ENCODE measurements around the gene CBFB. TPM values are rescaled to one million over a fixed set of nuclear protein-coding genes. Genes with fewer than 3 reads are reported as not detected.

The CBFB gene
- total and polyA plus RNA-seq, 2 of the 13 experiments (the other 11 are each of a cell fraction or from before 2014, with no cell fraction given) = 22.1 to 70.8 TPM

DNA sequence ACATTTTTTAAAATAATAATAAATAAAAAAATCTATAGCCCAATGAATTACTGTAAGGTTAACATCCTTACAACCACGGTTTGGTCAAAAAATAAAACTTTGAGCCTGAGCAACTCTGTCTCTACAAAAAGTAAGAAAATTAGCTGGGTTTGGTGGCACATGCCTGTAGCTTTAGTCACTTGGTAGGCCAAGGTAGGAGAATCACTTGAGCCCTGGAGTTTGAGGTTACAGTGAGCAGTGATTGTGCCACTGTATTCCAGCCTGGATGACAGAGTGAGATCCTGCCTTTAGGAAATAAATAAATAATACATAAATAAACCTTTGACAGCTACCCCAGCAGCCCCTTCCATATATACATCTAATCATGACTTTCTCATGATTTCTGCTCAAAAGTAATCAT is 53.9 kb downstream of the CBFB start:
- no peaks in the 10 kb centered on the region for H3K79me2 ChIP-seq (ENCODE audit: insufficient read depth, low read length)
- FAIRE-seq = no peak

More for the DNA sequence above, 53.9 kb downstream of the CBFB start:
- intact Hi-C loops (cut with micrococcal nuclease; ENCODE audit: unreplicated experiment) = no loop called here
- H4K20me1 ChIP-seq (ENCODE audit: insufficient read depth, low read length) = no peaks in the 10 kb centered on the region
- DNase-seq (ENCODE audit: low spot score) (no peak), ATAC-seq (no peak)
- in situ Hi-C loops (cut with HindIII; ENCODE audit: extremely low pct_ligation_motif_present, low pct_unique_long_range_greater_than_20kb) = no loop called here
- 96% methylated on average over 1 of the region's 1 CpG for WGBS (ENCODE audit: low lambda C conversion rate)
- TF ChIP-seq NFRKB (IDR thresholded peaks at IDR 0.05) (no peak), KLF6 (CRISPR knock-in tag; IDR thresholded peaks at IDR 0.05) (no peak), DZIP1 (CRISPR knock-in tag; IDR thresholded peaks at IDR 0.05) (no peak), ZNF33B (CRISPR knock-in tag; IDR thresholded peaks at IDR 0.05) (no peak), ZNF484 (CRISPR knock-in tag; IDR thresholded peaks at IDR 0.05; ENCODE audit: borderline replicate concordance, low read depth) (no peak), ZSCAN21 (CRISPR knock-in tag; IDR thresholded peaks at IDR 0.05; ENCODE audit: borderline replicate concordance) (no peak), CBX5 (CRISPR knock-in tag; IDR thresholded peaks at IDR 0.05; ENCODE audit: borderline replicate concordance) (no peak), ZNF280B (CRISPR knock-in tag; IDR thresholded peaks at IDR 0.05; ENCODE audit: borderline replicate concordance) (no peak), PTBP1 (IDR thresholded peaks at IDR 0.05; ENCODE audit: low read depth, low read length, poor library complexity, severe bottlenecking) (no peak), RFX3 (CRISPR knock-in tag; IDR thresholded peaks at IDR 0.05) (no peak), ZNF431 (CRISPR knock-in tag; IDR thresholded peaks at IDR 0.05; ENCODE audit: borderline replicate concordance, low read depth) (no peak), RXRB (CRISPR knock-in tag; IDR thresholded peaks at IDR 0.05; ENCODE audit: borderline replicate concordance) (no peak), ZNF432 (CRISPR knock-in tag; IDR thresholded peaks at IDR 0.05; ENCODE audit: borderline replicate concordance) (no peak), ZBTB8A (CRISPR knock-in tag; IDR thresholded peaks at IDR 0.05; ENCODE audit: borderline replicate concordance, low read depth) (no peak), NCOA5 (CRISPR knock-in tag; IDR thresholded peaks at IDR 0.05) (no peak)
- peaks cover 4 to 7% of the 10 kb centered on the region in 2 experiments; a peak in 2 of 5 replicates for H3K36me3 ChIP-seq (replicated peaks in 1 of 2; ENCODE audit: control insufficient read depth in 1 of 2, insufficient read depth in 2 of 2, low read length in 2 of 2)
- POLR2A ChIA-PET = no interaction called here
- H3K27ac ChIP-seq (ENCODE audit: extremely low read length, insufficient read depth, low read length) = no peak overlapping the region
- H3K4me1 ChIP-seq (ENCODE audit: insufficient read depth, low read length) = peaks cover 7% of the 10 kb centered on the region; the same call in 1 of the 2 replicates
- no peaks in the 10 kb centered on the region for H3K27me3 ChIP-seq (ENCODE audit: control insufficient read depth in 1 of 2, insufficient read depth in 2 of 2, low read length in 2 of 2)
- no peak overlapping the region for H3K9ac ChIP-seq (ENCODE audit: insufficient read depth, low read depth, low read length)
- H3K9me3 ChIP-seq (ENCODE audit: low read length) = no peaks in the 10 kb centered on the region
- BruUV-seq (replicated peaks) = no TSS peak
- no peak overlapping the region for H3K4me3 ChIP-seq (replicated peaks in 1 of 3; ENCODE audit: insufficient read depth in 1 of 3, low read depth in 2 of 3, low read length in 3 of 3)
- CTCF ChIA-PET (ENCODE audit: low intra/inter-chr PET ratio, low total read pairs) = no interaction called here
- H2AFZ ChIP-seq (ENCODE audit: low read length) = no peak overlapping the region
- H3K4me2 ChIP-seq (ENCODE audit: low read depth, low read length) = no peak overlapping the region
